Central memory CD4-positive, alpha-beta T cell (primary cell): ENCODE data around the gene TENT5C.
"Not testable (repeated sequence)": the region's sequence is repeated elsewhere in the genome, so short reads cannot be mapped to it uniquely, and the experiment has no call there.

Experiments
- DNase-seq: peaks from one replicate; pipeline ENCODE4 v3.0.0; 2022
- total RNA-seq, 3 experiments: gene quantifications; one replicate each; lab custom pipeline; 2026; lab: John Stamatoyannopoulos, UW

TENT5C gene
- total RNA-seq: 2.6 to 83.2 (median 15.9) reads per million in 3 experiments

- peak; percentile 99 for DNase-seq
Measured at GRCh38 chr1:117605774-117606648, at the start of gene TENT5C. TSS of gene TENT5C (plus strand) at chr1:117606048. CDS start at chr1:117622869, 16,821 bp downstream.

DNA sequence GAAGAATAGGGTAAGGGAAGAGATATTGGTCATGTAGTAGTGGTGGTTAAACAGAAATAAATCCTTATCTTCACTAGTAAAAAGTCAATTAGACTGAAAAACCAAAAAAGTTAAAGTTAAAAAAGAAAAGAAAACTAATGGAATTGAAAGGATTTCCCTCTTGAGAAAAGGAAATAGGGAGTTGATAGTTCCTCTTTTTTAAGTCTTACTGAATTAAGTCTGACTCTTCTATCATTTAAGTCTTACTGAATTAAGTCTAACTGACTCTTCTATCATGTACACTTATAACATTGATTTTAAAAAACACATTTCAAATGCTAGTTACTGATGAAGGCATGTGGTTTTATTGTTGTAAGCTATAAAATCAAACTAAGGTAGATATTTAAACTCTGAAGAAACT, 49.5 kb upstream of the TENT5C start:
- no peak for DNase-seq

DNA sequence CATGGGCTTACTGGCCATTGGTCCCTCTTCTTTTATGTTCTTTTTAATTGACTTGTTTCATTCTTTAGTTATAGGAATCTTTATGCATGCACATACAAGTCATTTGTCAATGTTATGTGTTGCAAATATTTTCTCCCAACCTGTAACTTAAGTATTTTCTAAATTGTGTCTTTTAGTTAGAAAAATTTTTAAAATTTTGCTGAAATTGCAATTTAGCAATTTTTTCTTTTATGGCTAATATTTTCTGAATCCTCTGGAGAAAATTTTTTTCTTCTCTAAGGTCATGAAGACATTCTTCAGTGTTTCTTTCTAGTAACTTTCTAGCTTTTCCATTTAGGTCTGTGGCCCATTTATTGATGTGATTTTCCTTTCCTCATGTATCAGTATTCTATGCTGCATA, 48.9 kb upstream of the TENT5C start:
- no peak for DNase-seq

GRCh38 chr1:117558451-117558850, 47.4 kb upstream of the TENT5C start:
- DNase-seq: not testable (repeated sequence)

DNA sequence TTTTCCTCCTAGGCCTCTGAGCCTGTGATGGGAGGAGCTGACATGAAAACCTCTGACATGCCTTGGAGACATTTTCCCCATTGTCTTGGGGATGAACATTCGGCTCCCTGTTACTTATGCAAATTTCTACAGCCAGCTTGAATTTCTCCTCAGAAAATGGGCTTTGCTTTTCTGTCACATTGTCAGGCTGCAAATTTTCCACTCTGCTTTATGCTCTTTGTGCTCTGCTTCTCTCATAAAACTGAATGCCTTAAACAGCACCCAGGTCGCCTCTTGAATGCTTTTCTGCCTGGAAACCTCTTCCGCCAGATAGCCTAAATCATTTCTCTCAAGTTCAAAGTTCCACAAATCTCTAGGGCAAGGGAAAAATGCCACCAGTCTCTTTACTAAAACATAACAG, 46.7 kb upstream of the TENT5C start:
- DNase-seq: no peak

GRCh38 chr1:117559985-117560384, 45.9 kb upstream of the TENT5C start:
- DNase-seq: no peak

GRCh38 chr1:117561071-117561470, 44.8 kb upstream of the TENT5C start:
- DNase-seq: no peak

GRCh38 chr1:117561551-117561950, 44.3 kb upstream of the TENT5C start:
- DNase-seq: no peak

DNA sequence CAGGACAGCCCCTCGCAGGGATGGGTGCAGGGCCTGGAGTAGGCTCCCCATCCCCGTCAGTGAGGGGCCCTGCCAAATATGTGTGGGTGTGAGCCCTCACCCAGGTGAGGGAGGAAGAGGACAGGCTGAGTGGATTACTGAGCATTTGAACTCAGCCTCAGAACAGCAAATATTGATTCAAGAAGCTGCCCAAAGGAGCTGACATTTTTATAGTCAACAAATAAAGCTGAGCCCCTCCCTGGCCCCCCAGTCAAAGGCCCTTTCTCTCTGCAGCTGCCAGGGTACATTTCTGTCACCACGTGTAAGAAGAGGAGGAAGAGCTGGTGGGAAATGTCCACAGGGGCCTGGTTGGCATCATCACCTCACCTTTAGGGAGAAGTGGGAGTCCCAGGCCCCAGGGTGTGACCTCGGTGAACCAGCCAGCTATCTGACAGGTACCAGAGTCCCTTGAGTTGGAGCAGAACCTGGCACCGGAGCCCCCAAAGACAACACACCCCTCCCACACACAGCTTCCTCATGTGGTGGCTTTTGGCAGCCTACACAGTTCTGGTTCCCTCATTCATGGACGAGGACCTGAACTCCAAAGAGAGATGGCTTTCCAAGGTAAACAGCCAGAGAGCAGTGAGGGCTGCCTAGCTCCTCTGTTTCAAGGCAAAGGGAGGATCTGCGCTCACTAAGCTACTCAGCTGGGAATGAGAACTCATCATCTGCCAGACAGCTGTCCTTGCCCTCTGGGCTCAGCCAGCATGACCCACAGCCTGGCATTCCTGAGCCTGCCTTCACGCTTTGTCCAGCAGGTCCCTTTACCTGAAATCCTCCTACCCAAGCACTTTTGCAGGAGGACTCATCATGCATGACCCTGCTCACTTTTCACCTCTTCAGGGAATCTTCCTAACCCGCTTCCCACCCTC, 43.0 kb upstream of the TENT5C start:
- DNase-seq: no peak

GRCh38 chr1:117563492-117563875, 42.4 kb upstream of the TENT5C start:
- DNase-seq: no peak

DNA sequence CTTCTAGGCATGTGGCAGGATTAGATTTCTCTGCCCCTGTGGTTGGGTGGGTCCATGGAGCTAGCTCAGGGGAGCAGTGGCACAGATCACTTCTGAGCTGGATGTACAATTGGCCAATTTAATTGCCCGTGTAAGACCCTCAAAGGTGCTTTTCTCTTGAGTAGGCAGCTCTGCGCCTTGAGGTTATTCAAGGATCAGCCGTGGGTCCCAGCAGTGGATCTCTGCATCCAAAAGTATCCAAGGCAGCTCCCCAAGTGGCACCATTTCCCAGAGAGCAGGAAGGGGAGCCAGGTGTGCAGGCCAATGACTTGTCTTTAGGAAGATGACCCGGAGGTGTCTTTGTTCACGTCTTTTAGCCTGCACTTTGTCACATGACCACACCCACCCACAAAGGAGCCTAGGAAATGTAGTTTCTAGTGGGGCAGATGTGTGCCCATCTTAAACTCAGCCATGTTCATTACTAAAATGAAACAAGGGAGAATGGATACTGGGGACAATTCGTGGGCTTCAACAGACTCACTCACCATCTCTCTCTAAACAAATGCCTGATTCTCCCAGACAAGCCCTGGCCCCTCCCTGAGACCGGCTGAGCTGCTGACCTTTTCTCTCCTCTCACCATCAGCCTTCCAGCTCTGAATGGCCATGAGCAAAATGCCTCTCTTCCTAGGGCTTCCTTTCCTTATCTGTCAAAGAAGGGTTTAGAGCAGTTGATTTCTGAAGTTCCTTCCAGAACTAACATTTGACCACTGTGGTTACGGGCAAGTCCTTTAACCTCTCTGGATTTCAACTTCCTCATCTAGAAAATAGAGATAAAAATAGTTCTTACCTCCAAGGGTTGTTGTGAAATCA, 41.4 kb upstream of the TENT5C start:
- DNase-seq: no peak

- no peak for DNase-seq
Measured at GRCh38 chr1:117565076-117565556, 40.7 kb upstream of the TENT5C start.

- DNase-seq: no peak
Measured at GRCh38 chr1:117565745-117566455, 39.9 kb upstream of the TENT5C start.

GRCh38 chr1:117566556-117566955, 39.3 kb upstream of the TENT5C start:
- no peak for DNase-seq

DNA sequence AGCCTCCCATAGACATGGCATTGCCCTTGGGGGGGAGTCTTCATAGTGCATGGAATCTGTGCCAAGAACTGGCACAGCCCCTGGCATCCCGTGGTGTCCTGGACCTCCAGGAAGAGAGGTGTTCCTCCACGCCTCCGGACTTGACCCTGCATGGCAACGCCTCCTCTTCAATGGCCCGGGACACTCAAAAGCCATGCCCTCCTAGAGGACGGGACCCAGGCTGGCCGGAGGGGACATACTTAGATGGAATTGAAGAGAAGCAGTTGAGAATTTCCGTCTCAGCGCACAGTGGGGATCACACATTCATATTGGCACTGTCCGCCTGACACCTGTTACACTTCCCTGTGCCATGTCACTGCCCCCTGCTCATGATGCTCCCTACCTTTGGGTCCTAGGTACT, 38.4 kb upstream of the TENT5C start:
- no peak for DNase-seq

DNA sequence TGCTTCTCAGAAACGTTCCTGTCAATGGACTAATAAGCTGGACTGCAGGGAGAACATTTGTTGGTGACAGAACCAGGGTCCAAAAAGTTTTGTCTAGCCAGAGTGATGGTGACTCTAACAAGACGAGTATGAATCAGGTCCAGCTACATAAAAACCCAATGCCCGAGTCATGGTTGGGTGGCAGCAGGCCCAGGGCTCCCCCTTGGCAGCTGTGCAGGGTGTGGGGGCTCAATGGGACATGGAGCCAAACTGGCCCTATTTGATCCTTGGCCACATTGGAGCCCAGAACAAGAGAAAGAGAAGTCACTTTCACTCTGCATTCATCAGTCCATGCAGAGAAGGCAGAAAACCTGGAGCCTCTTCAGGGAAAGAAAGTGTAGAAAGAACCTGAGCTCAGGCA, 37.9 kb upstream of the TENT5C start:
- DNase-seq: no peak

- DNase-seq: no peak
Measured at GRCh38 chr1:117568999-117569398, 36.8 kb upstream of the TENT5C start.

GRCh38 chr1:117569856-117570255, 36.0 kb upstream of the TENT5C start:
- DNase-seq: no peak

DNA sequence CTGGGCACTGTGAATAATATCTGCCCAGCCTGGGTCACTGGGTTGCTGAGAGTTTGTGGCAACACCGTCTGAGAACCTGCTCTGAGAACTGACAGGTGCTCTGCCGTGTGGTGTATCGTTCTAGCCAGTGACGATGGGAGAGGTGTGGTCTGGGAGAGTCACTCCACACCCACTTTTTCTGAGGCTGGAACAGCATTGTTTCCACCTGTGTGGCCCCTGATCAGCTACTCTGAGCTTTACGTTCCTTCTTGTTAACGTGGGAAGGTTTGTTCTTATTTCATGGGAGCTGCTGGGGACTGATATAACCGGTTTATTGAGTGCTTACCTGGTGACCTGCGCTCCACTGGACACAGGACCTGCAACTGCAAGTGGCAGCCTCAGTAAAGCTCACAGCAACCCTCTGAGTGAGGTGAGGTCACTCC, 34.8 kb upstream of the TENT5C start:
- DNase-seq: no peak

GRCh38 chr1:117571496-117571895, 34.4 kb upstream of the TENT5C start:
- no peak for DNase-seq

- DNase-seq: peak; percentile 3
Measured at GRCh38 chr1:117572546-117572945, 33.3 kb upstream of the TENT5C start.
